ENCODE results near the gene DEGS2. TPM values are rescaled to one million over a fixed set of nuclear protein-coding genes. Genes with fewer than 3 reads are reported as not detected.

Gene DEGS2
- total RNA-seq, 4 donors from 2014 or later: 0.88 to 26.6 (median 1.5) TPM

GRCh38 chr14:100146531-100147091, 12.8 kb downstream of the DEGS2 start:
- intact Hi-C loops (cut with DNase I; ENCODE audit: low total_unique reads): no loop called here
- Histone ChIP-seq H3K4me3 (no peak overlapping the region), H3K27ac (no peak overlapping the region), H3K4me1 (no peaks in the 10 kb centered on the region), H3K27me3 (no peaks in the 10 kb centered on the region), H3K36me3 (no peaks in the 10 kb centered on the region), H3K9me3 (no peaks in the 10 kb centered on the region)
- no peak for DNase-seq
- TF ChIP-seq CTCF (IDR thresholded peaks at IDR 0.05): no peak
- no peak for TF ChIP-seq POLR2A (IDR thresholded peaks at IDR 0.05)

- H3K27ac ChIP-seq: no peak overlapping the region
These were observed 13.6 kb downstream of the DEGS2 start for GRCh38 chr14:100145682-100146464.

DNA sequence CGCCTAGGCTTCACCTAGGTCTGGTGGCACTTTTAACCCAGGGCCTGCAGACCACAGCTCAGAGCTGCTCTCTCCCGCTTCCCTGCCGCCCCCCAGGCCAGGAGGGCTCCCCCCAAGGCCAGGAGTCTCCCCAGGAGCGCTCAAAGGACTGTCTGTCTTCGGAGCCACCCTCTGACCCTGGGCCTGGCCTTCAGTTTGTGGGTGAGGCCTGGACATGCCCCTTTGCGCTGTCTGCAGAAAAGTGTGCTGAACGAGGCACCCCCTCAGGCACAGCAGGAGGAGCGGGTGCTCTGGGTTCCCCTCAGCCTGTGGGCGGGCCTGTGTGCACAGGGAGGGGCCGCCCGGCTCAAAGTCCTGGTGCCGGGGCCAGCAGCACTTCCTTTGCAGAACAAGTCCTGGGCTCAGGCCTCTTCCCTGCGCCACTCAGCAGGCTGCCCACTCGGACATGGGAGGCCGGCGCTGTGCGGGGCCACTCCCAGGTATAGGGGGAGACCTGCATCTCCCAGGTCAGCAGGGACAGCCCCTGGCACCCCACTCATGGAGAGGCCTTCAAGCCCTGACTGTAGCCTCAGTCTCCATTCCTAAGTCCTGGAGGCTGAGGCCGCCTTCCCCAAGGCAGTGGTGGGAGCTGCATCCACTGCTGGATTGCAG, 14.3 kb downstream of the DEGS2 start:
- Histone ChIP-seq H3K27ac (peak overlapping the region; percentile 17 to 27), H3K9me3 (no peaks in the 10 kb centered on the region), H3K4me3 (no peak overlapping the region), H3K4me1 (no peaks in the 10 kb centered on the region), H3K27me3 (no peaks in the 10 kb centered on the region), H3K36me3 (no peaks in the 10 kb centered on the region)
- intact Hi-C loops (cut with DNase I; ENCODE audit: low total_unique reads): no loop called here
- DNase-seq: no peak
- TF ChIP-seq POLR2A (IDR thresholded peaks at IDR 0.05): no peak
- no peak for TF ChIP-seq CTCF (IDR thresholded peaks at IDR 0.05)

More at GRCh38 chr14:100145682-100146464, 13.6 kb downstream of the DEGS2 start:
- TF ChIP-seq CTCF (IDR thresholded peaks at IDR 0.05) (no peak), POLR2A (IDR thresholded peaks at IDR 0.05) (no peak)
- intact Hi-C loops (cut with DNase I; ENCODE audit: low total_unique reads): no loop called here
- Histone ChIP-seq H3K36me3 (no peaks in the 10 kb centered on the region), H3K9me3 (no peaks in the 10 kb centered on the region), H3K27me3 (no peaks in the 10 kb centered on the region), H3K4me3 (no peak overlapping the region), H3K4me1 (no peaks in the 10 kb centered on the region)
- no peak for DNase-seq

DNA sequence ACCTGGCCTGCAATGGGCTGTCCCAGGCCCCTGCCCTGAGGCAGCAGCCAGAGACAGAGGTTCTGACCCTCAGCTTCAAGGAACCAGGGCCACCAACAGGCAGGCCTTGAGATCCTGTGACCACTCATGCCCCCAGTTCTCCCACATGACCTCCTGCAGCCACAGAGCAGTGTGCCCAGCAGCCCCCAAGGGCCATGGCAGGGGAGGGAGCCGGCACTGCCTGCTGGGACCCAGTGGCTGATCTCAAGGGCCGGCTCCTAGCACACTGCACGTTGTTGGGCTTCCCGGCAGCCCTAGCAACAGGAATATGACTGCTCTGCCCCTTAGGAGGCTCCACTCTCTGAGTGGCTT, 14.8 kb downstream of the DEGS2 start:
- Histone ChIP-seq H3K36me3 (no peaks in the 10 kb centered on the region), H3K4me1 (no peaks in the 10 kb centered on the region), H3K4me3 (no peak overlapping the region), H3K27me3 (no peaks in the 10 kb centered on the region), H3K27ac (peak overlapping the region; percentile 17 to 27), H3K9me3 (no peaks in the 10 kb centered on the region)
- intact Hi-C loops (cut with DNase I; ENCODE audit: low total_unique reads): no loop called here
- DNase-seq: no peak
- no peak for TF ChIP-seq CTCF (IDR thresholded peaks at IDR 0.05)
- TF ChIP-seq POLR2A (IDR thresholded peaks at IDR 0.05): no peak

DNA sequence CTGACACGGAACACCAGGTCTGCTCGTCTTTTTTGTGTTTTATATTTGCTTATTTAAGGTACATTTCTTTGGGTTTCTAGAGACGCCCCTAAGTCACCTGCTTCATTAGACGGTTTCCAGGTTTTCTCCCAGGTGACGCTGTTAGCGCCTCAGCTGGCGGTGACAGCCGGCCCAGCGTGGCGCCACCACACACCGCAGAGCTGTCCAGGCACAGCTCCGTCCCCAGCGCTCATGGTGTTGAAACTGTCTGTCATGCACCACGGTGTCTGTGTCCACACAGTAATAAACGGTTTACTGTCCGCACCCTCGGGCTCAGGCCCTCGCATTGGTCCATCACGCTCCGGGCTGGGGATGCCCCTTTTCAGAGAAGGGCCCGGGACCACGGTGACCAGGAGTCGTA, 15.5 kb downstream of the DEGS2 start:
- intact Hi-C loops (cut with DNase I; ENCODE audit: low total_unique reads): no loop called here

More for the DNA sequence above, 15.5 kb downstream of the DEGS2 start:
- H3K9me3 ChIP-seq: no peaks in the 10 kb centered on the region
- TF ChIP-seq POLR2A (IDR thresholded peaks at IDR 0.05) (no peak), CTCF (IDR thresholded peaks at IDR 0.05) (no peak)
- no peaks in the 10 kb centered on the region for H3K27me3 ChIP-seq
- DNase-seq: no peak
- no peaks in the 10 kb centered on the region for H3K36me3 ChIP-seq
- no peak overlapping the region for H3K4me3 ChIP-seq
- H3K27ac ChIP-seq: no peak overlapping the region
- H3K4me1 ChIP-seq: no peaks in the 10 kb centered on the region
